H1 (cell line): ENCODE data around the gene HPX. TPM values are rescaled to one million over a fixed set of nuclear protein-coding genes. Genes with fewer than 3 reads are reported as not detected.

Source experiments
- CTCF ChIA-PET: fragments of 300-600 bp; sonication (Branson Sonifier 250); formaldehyde crosslinking; loops from one replicate; lab custom pipeline; 2021; ENCODE audit not compliant: partially characterized antibody; lab: Charles Lee
- POLR2A ChIA-PET: fragments of 300-600 bp; sonication (Branson Sonifier 250); formaldehyde crosslinking; loops from one replicate; lab custom pipeline; 2021; ENCODE audit warnings: inconsistent platforms; ENCODE audit not compliant: partially characterized antibody; lab: Charles Lee
- DNase-seq, 2 experiments: peaks; one replicate each; pipeline versions ENCODE4 v3.0.0 to v3.0.0-alpha.2; 2010 to 2022; ENCODE audit warnings: low spot score in 2 of 2, low read depth in 1 of 2, mixed read lengths in 1 of 2
- FAIRE-seq: peaks from 2 replicates; lab custom pipeline; 2011; peaks lifted over from hg19 to GRCh38; lab: Jason Lieb, UNC
- H2AFZ ChIP-seq: 2 replicates; pipeline ENCODE4 v1.8.1; 2012; ENCODE audit warnings: low read length, inconsistent platforms
- H2AK5ac ChIP-seq: 2 replicates; pipeline ENCODE4 v1.6.1; 2013; ENCODE audit warnings: low read depth, low read length
- H2BK120ac ChIP-seq: replicated peaks from 2 replicates; pipeline ENCODE3; 2013; ENCODE audit warnings: low read depth, low read length, inconsistent platforms
- H2BK12ac ChIP-seq: 2 replicates; pipeline ENCODE4 v1.6.1; 2013; ENCODE audit warnings: low read depth, low read length
- H2BK15ac ChIP-seq: 2 replicates; pipeline ENCODE4 v1.6.1; 2013; ENCODE audit warnings: low read length
- H2BK20ac ChIP-seq: 2 replicates; pipeline ENCODE4 v1.6.1; 2013; ENCODE audit warnings: low read length
- H2BK5ac ChIP-seq: 2 replicates; pipeline ENCODE4 v1.6.1; 2013; ENCODE audit warnings: low read depth, low read length
- H3K14ac ChIP-seq: 2 replicates; pipeline ENCODE4 v1.6.1; 2013; ENCODE audit warnings: inconsistent platforms; ENCODE audit not compliant: insufficient read length
- H3K18ac ChIP-seq: 2 replicates; pipeline ENCODE4 v1.6.1; 2013; ENCODE audit warnings: low read length; ENCODE audit errors: extremely low read depth
- H3K23ac ChIP-seq: 2 replicates; pipeline ENCODE4 v1.6.1; 2013; ENCODE audit warnings: inconsistent platforms; ENCODE audit not compliant: insufficient read length
- H3K23me2 ChIP-seq: 2 replicates; pipeline ENCODE4 v1.6.1; 2013; ENCODE audit warnings: low read depth, low read length
- H3K27ac ChIP-seq: 2 replicates; pipeline ENCODE4 v1.6.1; 2011; ENCODE audit warnings: low read depth, low read length, inconsistent platforms
- H3K27me3 ChIP-seq, 4 experiments: replicated peaks in 1 of 4; 1 replicate in 1 of 4; 2 replicates in 3 of 4; pipeline versions ENCODE4 v1.6.1 to v1.8.1; 2011 to 2013; ENCODE audit warnings: low read length in 3 of 4, mild to moderate bottlenecking in 3 of 4, inconsistent platforms in 2 of 4, mixed read lengths in 2 of 4, moderate library complexity in 1 of 4; ENCODE audit not compliant: control insufficient read depth in 3 of 4, insufficient read depth in 3 of 4; ENCODE audit errors: extremely low read depth in 1 of 4
- H3K36me3 ChIP-seq, 4 experiments: 2 replicates each; pipeline versions ENCODE4 v1.6.1 to v1.8.1; 2011 to 2013; ENCODE audit warnings: mild to moderate bottlenecking in 4 of 4, low read length in 3 of 4, moderate library complexity in 2 of 4, control low read depth in 1 of 4, inconsistent platforms in 1 of 4; ENCODE audit not compliant: insufficient read depth in 4 of 4, control insufficient read depth in 2 of 4
- H3K4ac ChIP-seq: replicated peaks from 2 replicates; pipeline ENCODE3; 2013; ENCODE audit warnings: low read length, low read depth, mixed read lengths, inconsistent platforms; ENCODE audit not compliant: insufficient read length
- H3K4me1 ChIP-seq, 4 experiments: replicated peaks in 1 of 4; 1 replicate in 1 of 4; 2 replicates in 3 of 4; pipeline versions ENCODE4 v1.6.1 to v1.8.1; 2011 to 2013; ENCODE audit warnings: low read length in 3 of 4, inconsistent platforms in 2 of 4, mixed read lengths in 1 of 4; ENCODE audit not compliant: insufficient read depth in 4 of 4, control insufficient read depth in 3 of 4
- H3K4me2 ChIP-seq, 2 experiments: 2 replicates each; pipeline versions ENCODE4 v1.6.1 to v1.8.1; 2011 to 2013; ENCODE audit warnings: low read depth in 2 of 2, low read length in 2 of 2, control low read depth in 1 of 2, inconsistent platforms in 1 of 2, mild to moderate bottlenecking in 1 of 2; ENCODE audit not compliant: insufficient read depth in 1 of 2
- H3K4me3 ChIP-seq, 4 experiments: fragments of 200-600, 300-600 bp in 1 of 4; sonication (generic), shearing (Covaris generic), sonication (Bioruptor Twin) in 1 of 4; 2 replicates each; pipeline versions ENCODE4 v1.5.1 to v1.8.1; 2011 to 2016; ENCODE audit warnings: low read length in 4 of 4, low read depth in 3 of 4, control low read depth in 2 of 4, inconsistent platforms in 2 of 4, mild to moderate bottlenecking in 2 of 4, mixed read lengths in 1 of 4, moderate library complexity in 1 of 4; ENCODE audit not compliant: insufficient read depth in 2 of 4; ENCODE audit errors: extremely low read depth in 1 of 4
- H3K56ac ChIP-seq: replicated peaks from 2 replicates; pipeline ENCODE3; 2013; ENCODE audit warnings: low read depth, mild to moderate bottlenecking, mixed read lengths, low read length, inconsistent platforms; ENCODE audit not compliant: insufficient read length
- H3K79me1 ChIP-seq: 2 replicates; pipeline ENCODE4 v1.6.1; 2013; ENCODE audit warnings: low read depth, low read length, control low read depth
- H3K79me2 ChIP-seq, 2 experiments: 2 replicates each; pipeline versions ENCODE4 v1.6.1 to v1.8.1; 2012 to 2013; ENCODE audit warnings: low read length in 2 of 2, mild to moderate bottlenecking in 2 of 2, inconsistent platforms in 1 of 2; ENCODE audit not compliant: insufficient read depth in 2 of 2, control insufficient read depth in 1 of 2
- H3K9ac ChIP-seq, 4 experiments: replicated peaks in 1 of 4; 1 replicate in 1 of 4; 2 replicates in 3 of 4; pipeline versions ENCODE4 v1.6.1 to v1.8.1; 2011 to 2013; ENCODE audit warnings: low read depth in 3 of 4, low read length in 3 of 4, control low read depth in 2 of 4, mild to moderate bottlenecking in 2 of 4, moderate library complexity in 2 of 4, inconsistent platforms in 1 of 4; ENCODE audit errors: extremely low read depth in 1 of 4
- H3K9me3 ChIP-seq, 2 experiments: 2 replicates each; pipeline versions ENCODE4 v1.6.1 to v1.8.1; 2012 to 2013; ENCODE audit warnings: mild to moderate bottlenecking in 2 of 2, moderate library complexity in 2 of 2, control low read depth in 1 of 2, inconsistent platforms in 1 of 2, low read depth in 1 of 2, low read length in 1 of 2, mixed read lengths in 1 of 2; ENCODE audit not compliant: insufficient read depth in 2 of 2
- H4K20me1 ChIP-seq, 2 experiments: replicated peaks in 1 of 2; 2 replicates each; pipeline versions ENCODE3 to v1.8.1; 2011 to 2013; ENCODE audit warnings: inconsistent platforms in 2 of 2, low read length in 2 of 2, mild to moderate bottlenecking in 1 of 2; ENCODE audit not compliant: insufficient read depth in 2 of 2, control insufficient read depth in 1 of 2
- H4K5ac ChIP-seq: 2 replicates; pipeline ENCODE4 v1.6.1; 2013; ENCODE audit warnings: low read length, low read depth, mixed read lengths, inconsistent platforms; ENCODE audit not compliant: insufficient read length
- H4K8ac ChIP-seq: 2 replicates; pipeline ENCODE4 v1.8.0; 2013; ENCODE audit warnings: mild to moderate bottlenecking, moderate library complexity, low read length, inconsistent platforms; ENCODE audit not compliant: insufficient read depth; ENCODE audit errors: extremely low read depth
- H4K91ac ChIP-seq: replicated peaks from 2 replicates; pipeline ENCODE3; 2013; ENCODE audit warnings: low read length, mixed read lengths, inconsistent platforms; ENCODE audit not compliant: insufficient read length
- BRCA1 ChIP-seq: IDR thresholded peaks from 2 replicates; pipeline ENCODE4 v1.6.1; 2012; ENCODE audit warnings: low read depth, low read length, improper control_type of control experiment
- WGBS, 2 experiments: shearing (Covaris generic) in 1 of 2; methylation state at CpG; one replicate each; pipeline versions ENCODE4 v1.1.6 to v1.1.7; 2013 to 2015; ENCODE audit warnings: low lambda C conversion rate in 2 of 2, mixed read lengths in 2 of 2, inconsistent platforms in 1 of 2, low coverage in 1 of 2, missing lambda C conversion rate in 1 of 2; ENCODE audit not compliant: insufficient replicate concordance in 2 of 2, insufficient coverage in 1 of 2, insufficient read length in 1 of 2; ENCODE audit errors: extremely low coverage in 1 of 2, missing lambda C conversion rate in 1 of 2; 5-methylcytosine and 5-hydroxymethylcytosine counted together
- polyA plus RNA-seq, 7 experiments: library from polyadenylated mRNA; depleted of rRNA in 3 of 7; stranded (reverse) in 5 of 7; unstranded in 2 of 7; fragments of >200 nt in 5 of 7; fragments of 200-250 nt in 2 of 7; gene quantifications; 1 replicate in 5 of 7; 2 replicates in 1 of 7; 4 replicates in 1 of 7; pipeline versions ENCODE4 v1.2.1 to v1.2.3, GENCODE V29; 2011 to 2013; ENCODE audit warnings: missing spikeins in 2 of 7, mixed read lengths in 2 of 7
- total RNA-seq: library from RNA; stranded (reverse); fragmentation: NEBNext Ultra II Directional; extraction: Animal tissue kit (Norgen Biotek cat#: 25700); gene quantifications from 2 replicates; pipeline ENCODE4 v1.2.1, GENCODE V29; 2021

The HPX gene
- total and polyA plus RNA-seq, 2 of the 8 experiments (the other 6 are each of a cell fraction or from before 2014, with no cell fraction given): 0.80 to 0.97 TPM

GRCh38 chr11:6448574-6448973, 7.8 kb upstream of the HPX start:
- H3K23me2 ChIP-seq: no peaks in the 10 kb centered on the region; the same call in 1 of the 2 replicates
- H2BK120ac ChIP-seq: no peak overlapping the region
- H3K4me3 ChIP-seq: no peak overlapping the region
- no peak overlapping the region for H3K27ac ChIP-seq
- H4K8ac ChIP-seq: no peak overlapping the region
- no peaks in the 10 kb centered on the region for H3K79me2 ChIP-seq
- H3K79me1 ChIP-seq: no peaks in the 10 kb centered on the region
- ChIA-PET POLR2A (interaction anchor here (0.9 to 1.0 kb wide), 2 partner anchors 10 to 70 kb away, joined by 3 to 4 read pairs; no protein-coding TSS in a partner anchor), CTCF (interaction anchor here (0.6 to 22.7 kb wide), 13 partner anchors 7 to 206 kb away, joined by 3 to 585 read pairs (median 4); partner anchors contain the start of genes HPX and SMPD1)
- no peaks in the 10 kb centered on the region for H4K20me1 ChIP-seq
- H3K23ac ChIP-seq: no peak overlapping the region
- H3K27me3 ChIP-seq: no peaks in the 10 kb centered on the region
- peaks cover 0 to 3% (median 0%) of the 10 kb centered on the region in 4 experiments; a peak in 1 of 7 replicates for H3K4me1 ChIP-seq
- H2AK5ac ChIP-seq: no peak overlapping the region
- no peak overlapping the region for H3K4ac ChIP-seq
- H2AFZ ChIP-seq: no peak overlapping the region
- no peak for FAIRE-seq
- H3K4me2 ChIP-seq: no peak overlapping the region
- H3K56ac ChIP-seq: no peak overlapping the region
- no peak overlapping the region for H3K18ac ChIP-seq
- H3K9me3 ChIP-seq: no peaks in the 10 kb centered on the region
- H4K5ac ChIP-seq: no peak overlapping the region
- no peak overlapping the region for H3K9ac ChIP-seq
- H4K91ac ChIP-seq: no peak overlapping the region
- H2BK12ac ChIP-seq: no peak overlapping the region
- no peak for TF ChIP-seq BRCA1
- WGBS, 2 experiments: 100% methylated on average over 2 of the region's 3 CpGs; no CpG with 5 or more reads in 1 of the 2 experiments
- no peak overlapping the region for H2BK20ac ChIP-seq
- H2BK15ac ChIP-seq: no peak overlapping the region
- no peak for DNase-seq
- no peak overlapping the region for H2BK5ac ChIP-seq
- no peak overlapping the region for H3K14ac ChIP-seq
- peaks cover 0 to 6% (median 0%) of the 10 kb centered on the region in 4 experiments; a peak in 1 of 8 replicates for H3K36me3 ChIP-seq
